AG04450 (cell line): ENCODE results near the gene ABCG5. TPM values are rescaled to one million over a fixed set of nuclear protein-coding genes. Genes with fewer than 3 reads are reported as not detected.

Experiments used
- CTCF ChIA-PET: fragments of 300-600, 350-600 bp; formaldehyde crosslinking; extraction: SDS; loops from one replicate; lab custom pipeline; 2022; ENCODE audit warnings: antibody characterized with exemption, inconsistent platforms; lab: Charles Lee
- POLR2A ChIA-PET: fragments of 350-600 bp; formaldehyde crosslinking; extraction: SDS; loops from one replicate; lab custom pipeline; 2021; ENCODE audit warnings: antibody characterized with exemption, inconsistent platforms; lab: Yijun Ruan, JAX
- DNase-seq: peaks from one replicate; pipeline ENCODE4 v3.0.0-alpha.2; 2011; ENCODE audit warnings: low read depth, low spot score
- H3K27ac ChIP-seq: one replicate; pipeline ENCODE4 v1.5.1; 2012; ENCODE audit warnings: low read depth, low read length, control low read depth
- H3K27me3 ChIP-seq: one replicate; pipeline ENCODE4 v1.6.0; 2012; ENCODE audit warnings: low read length; ENCODE audit not compliant: control insufficient read depth, insufficient read depth
- H3K4me3 ChIP-seq: 2 replicates; pipeline ENCODE4 v1.5.1; 2011; ENCODE audit warnings: mild to moderate bottlenecking, low read depth, low read length, control low read depth
- H3K9me3 ChIP-seq: 2 replicates; pipeline ENCODE4 v1.5.1; 2012; ENCODE audit warnings: low read length; ENCODE audit not compliant: control insufficient read depth, insufficient read depth
- polyA plus RNA-seq: library from polyadenylated mRNA; depleted of rRNA; stranded (reverse); fragments of >200 nt; gene quantifications from 2 replicates; pipeline ENCODE4 v1.2.3, GENCODE V29; 2011
- TF ChIP-seq, protein P1 (sequence below): IDR thresholded peaks from 2 replicates; pipeline ENCODE4 v1.5.1; 2011; ENCODE audit warnings: low read depth, low read length, control low read depth, inconsistent platforms

Gene ABCG5
- polyA plus RNA-seq, 1 experiment, result not detected

DNA sequence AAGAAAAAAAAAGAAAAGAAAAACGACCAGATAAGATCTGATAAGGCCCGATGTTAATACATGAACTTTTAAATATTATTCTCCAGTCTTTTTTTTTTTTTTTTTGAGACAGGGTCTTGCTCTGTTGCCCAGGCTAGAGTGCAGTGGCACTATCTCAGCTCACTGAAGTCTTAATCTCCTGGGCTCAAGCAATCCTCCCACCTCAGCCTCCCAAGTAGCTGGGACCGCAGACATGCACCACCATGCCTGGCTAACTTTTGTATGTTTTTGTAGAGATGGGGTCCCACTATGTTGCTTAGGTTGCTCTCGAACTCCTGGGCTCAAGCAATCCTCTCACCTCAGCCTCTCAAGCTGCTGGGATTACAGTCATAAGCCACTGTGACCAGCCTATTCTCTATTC, 1.6 kb downstream of the ABCG5 start:
- H3K9me3 ChIP-seq, result no peaks in the 10 kb centered on the region
- CTCF ChIA-PET, result no interaction called here
- peaks cover 34% of the 10 kb centered on the region for H3K27me3 ChIP-seq
- TF ChIP-seq, protein P1, sequence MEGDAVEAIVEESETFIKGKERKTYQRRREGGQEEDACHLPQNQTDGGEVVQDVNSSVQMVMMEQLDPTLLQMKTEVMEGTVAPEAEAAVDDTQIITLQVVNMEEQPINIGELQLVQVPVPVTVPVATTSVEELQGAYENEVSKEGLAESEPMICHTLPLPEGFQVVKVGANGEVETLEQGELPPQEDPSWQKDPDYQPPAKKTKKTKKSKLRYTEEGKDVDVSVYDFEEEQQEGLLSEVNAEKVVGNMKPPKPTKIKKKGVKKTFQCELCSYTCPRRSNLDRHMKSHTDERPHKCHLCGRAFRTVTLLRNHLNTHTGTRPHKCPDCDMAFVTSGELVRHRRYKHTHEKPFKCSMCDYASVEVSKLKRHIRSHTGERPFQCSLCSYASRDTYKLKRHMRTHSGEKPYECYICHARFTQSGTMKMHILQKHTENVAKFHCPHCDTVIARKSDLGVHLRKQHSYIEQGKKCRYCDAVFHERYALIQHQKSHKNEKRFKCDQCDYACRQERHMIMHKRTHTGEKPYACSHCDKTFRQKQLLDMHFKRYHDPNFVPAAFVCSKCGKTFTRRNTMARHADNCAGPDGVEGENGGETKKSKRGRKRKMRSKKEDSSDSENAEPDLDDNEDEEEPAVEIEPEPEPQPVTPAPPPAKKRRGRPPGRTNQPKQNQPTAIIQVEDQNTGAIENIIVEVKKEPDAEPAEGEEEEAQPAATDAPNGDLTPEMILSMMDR, result no peak
- POLR2A ChIA-PET, result no interaction called here
- H3K4me3 ChIP-seq, result no peak overlapping the region
- H3K27ac ChIP-seq, result no peak overlapping the region
- DNase-seq, result no peak

DNA sequence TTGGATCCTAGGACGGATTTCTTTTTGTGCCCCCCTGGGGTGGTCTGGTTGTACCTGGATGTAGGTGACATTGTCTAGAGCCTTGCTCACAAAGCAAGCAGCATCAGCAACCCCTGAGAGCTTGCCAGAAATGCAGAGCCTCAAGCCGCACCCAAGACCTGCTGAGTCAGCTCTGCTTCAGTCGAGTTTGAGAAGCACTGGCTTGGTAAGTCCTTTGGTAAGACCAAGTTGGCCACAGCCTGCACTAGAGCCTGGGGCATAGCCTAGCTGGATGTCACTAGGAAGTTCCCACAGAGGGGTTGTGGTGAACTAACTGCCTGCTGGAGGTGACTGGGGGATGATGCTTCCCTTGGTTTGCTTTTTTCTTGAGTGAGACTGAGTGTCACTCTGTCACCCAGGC, 6.2 kb downstream of the ABCG5 start:
- H3K27ac ChIP-seq, result no peak overlapping the region
- ChIA-PET POLR2A (no interaction called here), CTCF (no interaction called here)
- TF ChIP-seq, protein P1, result no peak
- no peak overlapping the region for H3K4me3 ChIP-seq
- no peaks in the 10 kb centered on the region for H3K9me3 ChIP-seq
- H3K27me3 ChIP-seq, result peaks cover 35% of the 10 kb centered on the region
- no peak for DNase-seq

DNA sequence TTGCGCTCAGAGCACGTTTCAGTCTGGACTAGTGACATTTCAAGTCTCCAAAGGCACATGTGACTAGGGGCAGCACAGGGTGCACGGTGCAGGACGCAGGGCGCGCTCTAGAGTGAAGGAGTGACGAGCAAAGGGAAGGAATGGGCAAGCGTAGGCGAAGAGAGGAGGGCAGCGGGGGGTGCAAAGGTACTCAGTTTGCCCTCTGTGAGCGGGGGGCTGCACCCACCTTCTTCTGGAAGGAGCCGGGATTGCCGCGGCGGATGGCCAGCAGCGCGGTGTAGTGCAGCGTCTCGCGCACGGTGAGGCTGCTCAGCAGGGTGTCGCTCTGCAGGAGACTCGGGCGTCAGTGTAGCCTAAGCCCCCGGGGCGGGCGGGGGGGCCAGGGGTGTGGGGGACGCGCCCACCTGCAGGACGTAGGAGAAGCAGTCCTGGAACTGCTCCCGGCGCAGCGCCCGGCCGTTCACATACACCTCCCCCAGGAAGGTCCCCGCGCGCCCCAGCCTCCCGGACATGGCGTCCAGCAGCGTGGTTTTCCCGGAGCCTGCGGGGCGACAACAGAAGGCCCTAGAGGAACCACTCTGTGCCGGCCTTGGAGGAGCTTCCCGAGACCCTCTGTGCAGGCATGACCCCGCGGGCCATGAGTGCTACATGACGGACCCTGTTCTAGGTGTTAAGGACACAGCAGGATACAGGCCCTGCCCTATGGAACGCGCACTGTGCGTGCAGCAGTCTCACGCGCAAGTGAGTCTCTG, 6.9 kb downstream of the ABCG5 start:
- TF ChIP-seq, protein P1, result no peak
- H3K4me3 ChIP-seq, result peak overlapping the region; percentile 13; the same call in 1 of the 2 replicates
- H3K27ac ChIP-seq, result no peak overlapping the region
- H3K9me3 ChIP-seq, result no peaks in the 10 kb centered on the region
- no peak for DNase-seq
- POLR2A ChIA-PET, result no interaction called here
- CTCF ChIA-PET, result no interaction called here
- peaks cover 35% of the 10 kb centered on the region for H3K27me3 ChIP-seq

DNA sequence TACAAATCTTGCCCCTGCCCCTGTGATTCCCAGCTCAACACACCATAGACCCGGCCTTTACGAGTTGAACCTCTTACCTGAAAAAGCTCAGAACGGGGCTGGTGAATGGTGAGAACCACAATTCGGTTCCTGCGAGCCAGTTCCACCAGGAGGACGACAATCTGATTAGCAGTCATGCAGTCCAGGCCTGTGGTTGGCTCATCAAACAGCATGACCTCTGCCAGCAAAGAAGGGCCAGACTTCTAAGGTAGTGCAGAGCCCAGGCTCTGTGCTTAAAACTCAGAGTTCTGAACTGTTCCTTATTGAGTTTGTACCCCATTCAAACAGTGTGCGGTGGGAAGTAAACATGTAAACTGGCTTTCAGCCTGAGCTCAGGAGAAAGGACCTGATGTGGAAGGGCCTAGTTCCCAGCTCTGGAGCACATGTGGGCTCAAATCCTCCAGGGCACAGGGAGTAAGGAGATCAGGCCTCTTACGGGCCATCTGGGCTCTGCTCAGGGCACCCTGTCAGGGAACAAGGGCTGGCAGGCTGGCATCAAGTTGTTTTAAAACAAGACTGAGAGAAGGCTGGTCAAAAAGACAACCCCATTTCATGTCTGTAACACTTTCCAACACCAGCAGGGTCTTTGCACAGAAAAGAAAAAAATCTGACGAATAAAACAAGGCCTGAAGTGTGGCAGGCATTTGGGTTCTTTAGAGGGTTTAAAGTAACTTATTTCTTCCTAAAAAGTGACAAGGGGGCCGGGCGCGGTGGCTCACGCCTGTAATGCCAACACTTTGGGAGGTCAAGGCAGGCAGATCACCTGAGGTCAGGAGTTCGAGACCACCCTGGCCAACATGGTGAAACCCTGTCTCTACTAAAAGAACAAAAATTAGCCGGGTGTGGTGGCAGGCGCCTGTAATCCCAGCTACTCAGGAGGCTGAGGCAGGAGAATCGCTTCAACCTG, 12.1 kb downstream of the ABCG5 start:
- no peak for DNase-seq
- TF ChIP-seq, protein P1, result no peak
- CTCF ChIA-PET, result no interaction called here

More for the DNA sequence above, 12.1 kb downstream of the ABCG5 start:
- H3K9me3 ChIP-seq, result no peaks in the 10 kb centered on the region
- no peak overlapping the region for H3K27ac ChIP-seq
- POLR2A ChIA-PET, result interaction anchor here (0.6 kb wide), 1 partner anchor 74 kb away, joined by 4 read pairs; no protein-coding TSS in a partner anchor
- no peak overlapping the region for H3K4me3 ChIP-seq
- peaks cover 48% of the 10 kb centered on the region for H3K27me3 ChIP-seq
